Astrocyte (in vitro differentiated cells and primary cell): ENCODE data around the gene EDEM3. TPM values are rescaled to one million over a fixed set of nuclear protein-coding genes. Genes with fewer than 3 reads are reported as not detected.

ENCODE experiments used
- DNase-seq: peaks from one replicate; pipeline ENCODE4 v3.0.0-alpha.2; 2010; ENCODE audit warnings: low read depth
- FAIRE-seq: peaks from 2 replicates; lab custom pipeline; 2011; peaks lifted over from hg19 to GRCh38; lab: Jason Lieb, UNC
- H2AFZ ChIP-seq: 2 replicates; pipeline ENCODE4 v1.6.0; 2012; ENCODE audit warnings: low read depth, low read length, inconsistent platforms
- H3K27ac ChIP-seq: 2 replicates; pipeline ENCODE4 v1.5.1; 2011; ENCODE audit warnings: low read depth, low read length, inconsistent platforms
- H3K27me3 ChIP-seq: 2 replicates; pipeline ENCODE4 v1.6.0; 2011; ENCODE audit warnings: low read length, inconsistent platforms; ENCODE audit not compliant: insufficient read depth
- H3K36me3 ChIP-seq: 2 replicates; pipeline ENCODE4 v1.5.1; 2011; ENCODE audit warnings: low read length, inconsistent platforms; ENCODE audit not compliant: insufficient read depth
- H3K4me1 ChIP-seq: 2 replicates; pipeline ENCODE4 v1.5.1; 2011; ENCODE audit warnings: low read length, inconsistent platforms; ENCODE audit not compliant: insufficient read depth
- H3K4me2 ChIP-seq: 2 replicates; pipeline ENCODE4 v1.6.0; 2012; ENCODE audit warnings: low read length, inconsistent platforms
- H3K4me3 ChIP-seq: 2 replicates; pipeline ENCODE4 v1.5.1; 2011; ENCODE audit warnings: low read depth, mild to moderate bottlenecking, low read length, inconsistent platforms; ENCODE audit not compliant: insufficient read depth
- H3K79me2 ChIP-seq: 2 replicates; pipeline ENCODE4 v1.6.0; 2012; ENCODE audit warnings: mild to moderate bottlenecking, low read length, inconsistent platforms; ENCODE audit not compliant: insufficient read depth
- H3K9ac ChIP-seq: 2 replicates; pipeline ENCODE4 v1.6.0; 2012; ENCODE audit warnings: mild to moderate bottlenecking, low read length, inconsistent platforms
- H3K9me3 ChIP-seq: 2 replicates; pipeline ENCODE4 v1.5.1; 2012; ENCODE audit warnings: low read depth, mild to moderate bottlenecking, low read length, inconsistent platforms; ENCODE audit not compliant: insufficient read depth
- H4K20me1 ChIP-seq: 2 replicates; pipeline ENCODE4 v1.6.0; 2012; ENCODE audit warnings: low read length, inconsistent platforms; ENCODE audit not compliant: insufficient read depth
- H3K27ac Mint-ChIP-seq: one replicate; pipeline ENCODE4 v1.8.0; 2021; ENCODE audit warnings: mild to moderate bottlenecking, mixed read lengths; ENCODE audit not compliant: unreplicated experiment
- H3K27me3 Mint-ChIP-seq: one replicate; pipeline ENCODE4 v1.8.0; 2021; ENCODE audit warnings: low read depth, mixed read lengths; ENCODE audit not compliant: unreplicated experiment
- H3K36me3 Mint-ChIP-seq: one replicate; pipeline ENCODE4 v1.8.0; 2021; ENCODE audit warnings: low read depth, mixed read lengths; ENCODE audit not compliant: unreplicated experiment
- H3K4me1 Mint-ChIP-seq: one replicate; pipeline ENCODE4 v1.8.0; 2021; ENCODE audit warnings: low read depth, mixed read lengths; ENCODE audit not compliant: unreplicated experiment
- H3K4me3 Mint-ChIP-seq: one replicate; pipeline ENCODE4 v1.8.0; 2021; ENCODE audit warnings: mild to moderate bottlenecking, moderate library complexity, mixed read lengths; ENCODE audit not compliant: unreplicated experiment
- H3K9me3 Mint-ChIP-seq: one replicate; pipeline ENCODE4 v1.8.0; 2021; ENCODE audit warnings: mild to moderate bottlenecking, mixed read lengths; ENCODE audit not compliant: unreplicated experiment
- EZH2 ChIP-seq: IDR thresholded peaks from 2 replicates; pipeline ENCODE4 v1.6.1; 2012; ENCODE audit warnings: mild to moderate bottlenecking, low read length, inconsistent platforms; ENCODE audit not compliant: insufficient read depth
- total RNA-seq: library from RNA; stranded (reverse); gene quantifications from 2 replicates; pipeline ENCODE4 v1.2.1, GENCODE V29; 2021
- TF ChIP-seq, protein P1 (sequence below): IDR thresholded peaks from 2 replicates; pipeline ENCODE4 v1.5.1; 2011; ENCODE audit warnings: low read depth, mild to moderate bottlenecking, inconsistent platforms, low read length, moderate library complexity; ENCODE audit not compliant: insufficient read depth

EDEM3 gene
- total RNA-seq, 1 donor from 2014 or later = 36.7 TPM

DNA sequence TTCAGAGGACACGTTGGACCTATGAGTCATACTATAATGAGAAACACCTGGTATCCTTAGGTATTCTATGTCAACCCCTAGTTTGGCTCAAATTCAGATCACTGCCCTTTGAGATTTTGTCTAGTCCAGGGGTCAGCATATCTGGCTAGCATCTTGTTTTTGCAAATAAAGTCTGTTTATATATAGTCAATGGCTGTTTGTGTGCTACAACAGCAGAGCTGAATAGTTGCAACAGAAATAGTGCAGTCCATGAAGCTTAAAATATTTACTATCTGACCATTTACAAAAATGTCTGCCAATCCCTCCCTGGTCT, 48.5 kb upstream of the EDEM3 start:
- Histone ChIP-seq H3K4me1 (no peaks in the 10 kb centered on the region), H3K4me2 (no peak overlapping the region), H3K9me3 (no peaks in the 10 kb centered on the region), H3K27me3 (no peaks in the 10 kb centered on the region), H3K27ac (no peak overlapping the region), H3K4me3 (no peak overlapping the region), H4K20me1 (no peaks in the 10 kb centered on the region), H3K36me3 (no peaks in the 10 kb centered on the region), H2AFZ (no peak overlapping the region), H3K9ac (no peak overlapping the region), H3K79me2 (no peaks in the 10 kb centered on the region)
- Mint-ChIP-seq H3K36me3 (no peaks in the 10 kb centered on the region), H3K4me1 (no peaks in the 10 kb centered on the region), H3K27ac (no peak overlapping the region), H3K9me3 (no peaks in the 10 kb centered on the region), H3K4me3 (no peak overlapping the region), H3K27me3 (no peaks in the 10 kb centered on the region)
- FAIRE-seq (no peak), DNase-seq (peak; percentile 9)
- no peak for TF ChIP-seq EZH2
- TF ChIP-seq, protein P1, sequence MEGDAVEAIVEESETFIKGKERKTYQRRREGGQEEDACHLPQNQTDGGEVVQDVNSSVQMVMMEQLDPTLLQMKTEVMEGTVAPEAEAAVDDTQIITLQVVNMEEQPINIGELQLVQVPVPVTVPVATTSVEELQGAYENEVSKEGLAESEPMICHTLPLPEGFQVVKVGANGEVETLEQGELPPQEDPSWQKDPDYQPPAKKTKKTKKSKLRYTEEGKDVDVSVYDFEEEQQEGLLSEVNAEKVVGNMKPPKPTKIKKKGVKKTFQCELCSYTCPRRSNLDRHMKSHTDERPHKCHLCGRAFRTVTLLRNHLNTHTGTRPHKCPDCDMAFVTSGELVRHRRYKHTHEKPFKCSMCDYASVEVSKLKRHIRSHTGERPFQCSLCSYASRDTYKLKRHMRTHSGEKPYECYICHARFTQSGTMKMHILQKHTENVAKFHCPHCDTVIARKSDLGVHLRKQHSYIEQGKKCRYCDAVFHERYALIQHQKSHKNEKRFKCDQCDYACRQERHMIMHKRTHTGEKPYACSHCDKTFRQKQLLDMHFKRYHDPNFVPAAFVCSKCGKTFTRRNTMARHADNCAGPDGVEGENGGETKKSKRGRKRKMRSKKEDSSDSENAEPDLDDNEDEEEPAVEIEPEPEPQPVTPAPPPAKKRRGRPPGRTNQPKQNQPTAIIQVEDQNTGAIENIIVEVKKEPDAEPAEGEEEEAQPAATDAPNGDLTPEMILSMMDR = no peak

DNA sequence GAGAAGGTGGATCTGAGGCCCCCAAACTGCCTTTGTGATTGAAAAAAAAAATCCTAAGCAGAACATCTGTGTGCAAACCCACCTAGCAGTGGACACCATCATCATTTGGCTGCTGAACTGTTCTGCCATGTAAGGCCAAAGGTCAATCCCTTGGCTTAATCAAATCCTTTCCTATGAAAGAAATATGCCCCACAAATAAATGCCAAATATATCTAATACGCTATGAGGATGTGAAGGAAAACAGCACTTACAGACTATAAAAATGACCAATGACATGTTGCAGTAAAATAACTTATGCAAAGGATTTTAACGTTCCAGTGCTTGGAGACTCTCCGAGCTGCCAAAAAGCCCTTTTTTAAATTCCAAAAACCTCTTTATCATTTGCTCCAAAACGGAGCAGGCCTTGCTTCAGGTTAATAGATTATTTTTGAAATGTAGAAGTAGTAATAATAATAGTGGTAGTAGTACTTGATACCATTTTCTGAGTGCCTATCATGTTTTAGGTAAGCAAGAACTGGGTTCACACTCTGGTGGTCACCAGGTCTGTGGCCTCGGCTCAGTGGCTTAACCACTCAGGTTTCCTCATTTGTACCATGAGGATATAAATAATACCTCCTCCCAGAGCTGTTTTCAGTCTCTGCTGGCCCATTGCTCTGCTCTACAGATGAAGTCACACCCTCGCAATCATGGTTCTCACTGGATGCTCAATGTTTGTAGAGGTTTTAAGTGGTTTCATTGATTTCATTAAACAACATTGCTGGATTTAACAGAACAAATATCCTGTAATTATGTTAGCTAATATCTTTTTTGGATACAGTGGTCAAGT, 47.9 kb upstream of the EDEM3 start:
- Mint-ChIP-seq H3K36me3 (no peaks in the 10 kb centered on the region), H3K4me1 (no peaks in the 10 kb centered on the region), H3K4me3 (no peak overlapping the region), H3K27ac (no peak overlapping the region), H3K9me3 (no peaks in the 10 kb centered on the region), H3K27me3 (no peaks in the 10 kb centered on the region)
- no peaks in the 10 kb centered on the region for H3K79me2 ChIP-seq
- no peak overlapping the region for H3K27ac ChIP-seq
- DNase-seq = no peak
- H2AFZ ChIP-seq = no peak overlapping the region
- no peaks in the 10 kb centered on the region for H3K4me1 ChIP-seq
- TF ChIP-seq, protein P1 = no peak
- TF ChIP-seq EZH2 = no peak
- no peaks in the 10 kb centered on the region for H3K36me3 ChIP-seq
- no peak overlapping the region for H3K4me2 ChIP-seq
- no peaks in the 10 kb centered on the region for H3K9me3 ChIP-seq
- H3K9ac ChIP-seq = no peak overlapping the region
- no peaks in the 10 kb centered on the region for H4K20me1 ChIP-seq
- no peak for FAIRE-seq
- H3K27me3 ChIP-seq = no peaks in the 10 kb centered on the region
- no peak overlapping the region for H3K4me3 ChIP-seq

DNA sequence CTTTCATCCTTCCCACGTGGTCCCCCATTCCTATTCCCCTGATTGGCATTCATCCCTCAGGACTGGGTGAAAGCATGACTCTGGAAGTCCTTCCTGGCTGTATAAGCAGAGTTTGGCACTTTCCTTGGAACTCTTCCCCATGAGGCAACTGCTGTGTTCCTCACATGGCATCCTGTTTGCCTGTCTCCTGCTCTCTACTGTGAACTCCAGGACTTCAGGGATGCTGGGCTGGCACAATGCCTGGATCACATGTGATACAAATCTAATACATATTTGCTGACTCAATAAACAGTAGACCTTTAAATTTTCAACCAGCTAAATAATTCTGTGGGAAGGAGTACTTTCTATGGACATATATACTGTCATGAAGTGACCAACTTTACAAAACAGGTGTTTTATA, 46.8 kb upstream of the EDEM3 start:
- H3K9me3 Mint-ChIP-seq = no peaks in the 10 kb centered on the region
- H3K4me2 ChIP-seq = no peak overlapping the region
- FAIRE-seq = no peak
- DNase-seq = peak; percentile 29
- no peaks in the 10 kb centered on the region for H3K27me3 Mint-ChIP-seq
- no peak overlapping the region for H3K27ac ChIP-seq
- H3K4me1 Mint-ChIP-seq = no peaks in the 10 kb centered on the region
- H3K9ac ChIP-seq = no peak overlapping the region
- no peak for TF ChIP-seq EZH2
- TF ChIP-seq, protein P1 = no peak
- no peaks in the 10 kb centered on the region for H3K9me3 ChIP-seq
- H3K36me3 Mint-ChIP-seq = no peaks in the 10 kb centered on the region
- H3K36me3 ChIP-seq = no peaks in the 10 kb centered on the region
- no peak overlapping the region for H3K4me3 ChIP-seq
- no peaks in the 10 kb centered on the region for H3K4me1 ChIP-seq
- H2AFZ ChIP-seq = no peak overlapping the region
- H3K27ac Mint-ChIP-seq = no peak overlapping the region
- H4K20me1 ChIP-seq = no peaks in the 10 kb centered on the region
- no peak overlapping the region for H3K4me3 Mint-ChIP-seq
- no peaks in the 10 kb centered on the region for H3K79me2 ChIP-seq
- H3K27me3 ChIP-seq = no peaks in the 10 kb centered on the region
